BJ (cell line): Measurements from ENCODE around the gene BHLHA9. TPM values are rescaled to one million over a fixed set of nuclear protein-coding genes. Genes with fewer than 3 reads are reported as not detected.
A peak's percentile ranks its signal among the peaks of the same experiment; 100 is the strongest.

Experiments used
- CTCF ChIA-PET: fragments of 350-600 bp; formaldehyde crosslinking; extraction: SDS; loops from one replicate; lab custom pipeline; 2021; ENCODE audit warnings: antibody characterized with exemption, inconsistent platforms; lab: Yijun Ruan, JAX
- POLR2A ChIA-PET: fragments of 300-600 bp; sonication (Branson Sonifier 250); formaldehyde crosslinking; extraction: SDS; loops from one replicate; lab custom pipeline; 2021; ENCODE audit warnings: antibody characterized with exemption; lab: Charles Lee
- DNase-seq: peaks from one replicate; pipeline ENCODE4 v3.0.0-alpha.2; 2011; ENCODE audit warnings: low read depth
- H3K27me3 ChIP-seq: 2 replicates; pipeline ENCODE4 v1.6.0; 2011; ENCODE audit warnings: low read length; ENCODE audit not compliant: control insufficient read depth, insufficient read depth
- H3K36me3 ChIP-seq: 2 replicates; pipeline ENCODE4 v1.5.1; 2011; ENCODE audit warnings: low read length; ENCODE audit not compliant: control insufficient read depth, insufficient read depth
- H3K4me3 ChIP-seq: 2 replicates; pipeline ENCODE4 v1.5.1; 2011; ENCODE audit warnings: low read depth, mild to moderate bottlenecking, control low read depth, low read length
- polyA plus RNA-seq: library from polyadenylated mRNA; depleted of rRNA; stranded (reverse); fragments of >200 nt; gene quantifications from 2 replicates; pipeline ENCODE4 v1.2.3, GENCODE V29; 2011
- TF ChIP-seq, protein P1 (sequence below): IDR thresholded peaks from 2 replicates; pipeline ENCODE4 v1.5.1; 2011; ENCODE audit warnings: low read depth, mild to moderate bottlenecking, control low read depth, inconsistent platforms, low read length, moderate library complexity; ENCODE audit not compliant: insufficient read depth

BHLHA9 gene
- polyA plus RNA-seq, 1 experiment, result not detected

GRCh38 chr17:1251866-1252608 lies 18.2 kb upstream of the BHLHA9 start:
- TF ChIP-seq, protein P1, sequence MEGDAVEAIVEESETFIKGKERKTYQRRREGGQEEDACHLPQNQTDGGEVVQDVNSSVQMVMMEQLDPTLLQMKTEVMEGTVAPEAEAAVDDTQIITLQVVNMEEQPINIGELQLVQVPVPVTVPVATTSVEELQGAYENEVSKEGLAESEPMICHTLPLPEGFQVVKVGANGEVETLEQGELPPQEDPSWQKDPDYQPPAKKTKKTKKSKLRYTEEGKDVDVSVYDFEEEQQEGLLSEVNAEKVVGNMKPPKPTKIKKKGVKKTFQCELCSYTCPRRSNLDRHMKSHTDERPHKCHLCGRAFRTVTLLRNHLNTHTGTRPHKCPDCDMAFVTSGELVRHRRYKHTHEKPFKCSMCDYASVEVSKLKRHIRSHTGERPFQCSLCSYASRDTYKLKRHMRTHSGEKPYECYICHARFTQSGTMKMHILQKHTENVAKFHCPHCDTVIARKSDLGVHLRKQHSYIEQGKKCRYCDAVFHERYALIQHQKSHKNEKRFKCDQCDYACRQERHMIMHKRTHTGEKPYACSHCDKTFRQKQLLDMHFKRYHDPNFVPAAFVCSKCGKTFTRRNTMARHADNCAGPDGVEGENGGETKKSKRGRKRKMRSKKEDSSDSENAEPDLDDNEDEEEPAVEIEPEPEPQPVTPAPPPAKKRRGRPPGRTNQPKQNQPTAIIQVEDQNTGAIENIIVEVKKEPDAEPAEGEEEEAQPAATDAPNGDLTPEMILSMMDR, result no peak
- no peak for DNase-seq
- Histone ChIP-seq H3K27me3 (no peaks in the 10 kb centered on the region), H3K4me3 (no peak overlapping the region), H3K36me3 (no peaks in the 10 kb centered on the region)
- ChIA-PET POLR2A (no interaction called here), CTCF (interaction anchor here (0.6 to 1.0 kb wide), 2 partner anchors 15 to 473 kb away, joined by 3 to 4 read pairs; no protein-coding TSS in a partner anchor)

DNA sequence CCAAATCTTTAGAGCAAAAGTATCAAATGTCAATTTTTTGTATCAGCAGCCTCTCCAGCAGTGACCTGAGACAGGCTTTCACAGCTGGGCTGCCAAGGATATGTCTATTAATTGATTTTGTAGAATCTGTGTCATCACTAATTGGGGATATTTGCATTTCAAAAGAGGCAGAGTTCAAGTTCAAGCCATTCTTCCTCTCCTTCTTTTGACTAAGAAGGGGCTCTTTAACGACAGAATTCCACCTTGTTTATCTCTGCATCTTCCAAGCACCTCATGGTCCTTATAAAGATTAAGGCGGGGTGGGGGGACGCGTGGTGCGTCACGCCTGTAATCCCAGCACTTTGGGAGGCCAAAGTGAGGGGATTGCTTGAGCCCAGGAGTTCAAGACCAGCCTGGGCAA lies 15.2 kb upstream of the BHLHA9 start:
- Histone ChIP-seq H3K27me3 (no peaks in the 10 kb centered on the region), H3K4me3 (no peak overlapping the region), H3K36me3 (no peaks in the 10 kb centered on the region)
- DNase-seq, result no peak
- TF ChIP-seq, protein P1, result no peak
- ChIA-PET POLR2A (no interaction called here), CTCF (interaction anchor here (1.4 to 1.5 kb wide), 2 partner anchors 78 to 260 kb away, joined by 4 to 5 read pairs; no protein-coding TSS in a partner anchor)

DNA sequence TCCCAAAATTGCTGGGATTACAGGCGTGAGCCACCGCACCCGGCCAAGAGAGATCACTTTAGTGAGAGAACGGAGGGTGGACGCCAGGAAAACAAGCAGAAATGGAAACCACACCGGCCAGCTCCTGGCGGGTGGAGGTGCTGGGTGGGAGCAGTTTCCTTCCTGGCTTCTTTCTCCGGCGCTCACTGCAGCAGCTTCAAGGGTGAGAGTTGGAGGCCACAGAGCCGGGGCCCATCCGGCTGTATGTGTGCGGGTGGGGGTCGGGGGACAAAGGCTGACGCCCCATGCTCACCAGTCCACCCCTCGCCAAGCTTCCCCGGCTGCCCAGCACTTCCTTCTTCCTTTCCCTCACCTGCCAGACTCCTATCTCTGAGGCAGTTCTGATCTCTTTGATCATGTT lies 13.5 kb upstream of the BHLHA9 start:
- Histone ChIP-seq H3K27me3 (peaks cover 3% of the 10 kb centered on the region; the same call in 1 of the 2 replicates), H3K36me3 (no peaks in the 10 kb centered on the region), H3K4me3 (no peak overlapping the region)
- no peak for DNase-seq
- ChIA-PET POLR2A (no interaction called here), CTCF (no interaction called here)
- TF ChIP-seq, protein P1, result no peak

DNA sequence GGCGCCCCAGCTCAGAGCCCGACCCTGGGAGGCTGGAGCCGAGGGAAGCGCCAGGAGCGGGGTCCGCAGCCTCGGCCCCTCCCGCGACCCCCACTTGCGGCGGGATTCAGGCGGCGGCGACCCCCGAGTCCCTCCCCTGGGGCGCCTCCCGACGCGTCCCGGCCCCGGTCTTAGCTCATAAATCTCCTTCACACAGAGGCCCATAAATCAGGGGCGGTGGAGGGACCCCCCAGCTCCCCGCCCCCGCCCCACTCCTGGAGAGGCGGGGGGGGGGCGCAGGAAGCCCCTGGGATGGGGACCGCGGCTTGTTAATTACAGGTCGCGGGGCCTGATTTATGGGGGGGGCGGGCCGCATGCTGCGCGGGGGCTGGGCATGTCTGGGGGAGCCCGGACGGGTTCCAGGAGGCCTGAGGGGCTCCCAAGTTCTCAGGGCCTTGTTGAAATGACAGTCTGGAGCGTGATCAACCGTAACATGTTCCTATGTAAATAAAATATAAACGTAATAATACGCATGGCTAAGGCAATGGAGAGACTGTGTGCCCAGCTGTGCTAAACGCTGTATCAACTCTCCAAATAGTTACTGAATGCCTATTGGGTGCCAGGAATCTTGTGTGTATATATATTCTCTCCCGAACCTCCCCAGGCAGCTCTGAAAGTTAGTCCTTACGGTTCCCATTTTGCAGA lies 10.0 kb upstream of the BHLHA9 start:
- peaks cover 3% of the 10 kb centered on the region; the same call in 1 of the 2 replicates for H3K27me3 ChIP-seq
- TF ChIP-seq, protein P1, result no peak
- POLR2A ChIA-PET, result interaction anchor here (0.8 kb wide), 1 partner anchor 256 kb away, joined by 5 read pairs; the partner anchor contains the start of gene INPP5K
- CTCF ChIA-PET, result interaction anchor here (0.7 to 3.3 kb wide), 9 partner anchors 15 to 475 kb away, joined by 3 to 27 read pairs (median 5); partner anchors contain the start of gene INPP5K
- peak overlapping the region; percentile 56 for H3K4me3 ChIP-seq
- no peaks in the 10 kb centered on the region for H3K36me3 ChIP-seq
- no peak for DNase-seq

DNA sequence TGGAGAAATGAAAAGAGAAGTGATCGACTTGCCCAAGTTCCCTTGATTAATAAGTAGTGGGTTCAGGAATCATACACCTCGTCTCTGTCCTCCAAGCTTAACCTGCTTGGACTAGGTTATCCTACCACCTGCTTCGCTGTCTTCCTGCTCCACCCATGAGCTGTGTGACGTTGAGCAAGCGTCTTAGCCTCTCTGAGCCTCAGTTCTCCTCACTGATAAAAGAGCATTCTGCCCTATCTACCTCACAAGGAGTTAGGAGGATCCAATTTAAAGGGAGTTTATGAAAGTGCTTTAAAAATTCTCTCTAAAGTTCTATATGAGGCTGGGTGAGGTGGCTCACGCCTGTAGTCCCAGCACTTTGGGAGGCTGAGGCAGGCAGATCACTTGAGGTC lies 9.5 kb upstream of the BHLHA9 start:
- DNase-seq, result no peak
- POLR2A ChIA-PET, result no interaction called here
- no peaks in the 10 kb centered on the region for H3K36me3 ChIP-seq
- H3K27me3 ChIP-seq, result peaks cover 3% of the 10 kb centered on the region; the same call in 1 of the 2 replicates
- TF ChIP-seq, protein P1, result no peak
- no peak overlapping the region for H3K4me3 ChIP-seq
- CTCF ChIA-PET, result interaction anchor here (1.0 to 3.3 kb wide), 2 partner anchors 72 to 388 kb away, joined by 3 to 20 read pairs; no protein-coding TSS in a partner anchor
